GM12872 (cell line): ENCODE measurements around the gene TMEM150C.

Experiments used
- TF ChIP-seq, protein P1 (sequence below): IDR thresholded peaks from 3 replicates; pipeline ENCODE4 v1.5.1; 2011; ENCODE audit warnings: low read depth, mild to moderate bottlenecking, low read length, moderate library complexity; ENCODE audit not compliant: insufficient read depth

The TMEM150C gene

GRCh38 chr4:82447886-82448285, 113.9 kb downstream of the TMEM150C start:
- TF ChIP-seq, protein P1, sequence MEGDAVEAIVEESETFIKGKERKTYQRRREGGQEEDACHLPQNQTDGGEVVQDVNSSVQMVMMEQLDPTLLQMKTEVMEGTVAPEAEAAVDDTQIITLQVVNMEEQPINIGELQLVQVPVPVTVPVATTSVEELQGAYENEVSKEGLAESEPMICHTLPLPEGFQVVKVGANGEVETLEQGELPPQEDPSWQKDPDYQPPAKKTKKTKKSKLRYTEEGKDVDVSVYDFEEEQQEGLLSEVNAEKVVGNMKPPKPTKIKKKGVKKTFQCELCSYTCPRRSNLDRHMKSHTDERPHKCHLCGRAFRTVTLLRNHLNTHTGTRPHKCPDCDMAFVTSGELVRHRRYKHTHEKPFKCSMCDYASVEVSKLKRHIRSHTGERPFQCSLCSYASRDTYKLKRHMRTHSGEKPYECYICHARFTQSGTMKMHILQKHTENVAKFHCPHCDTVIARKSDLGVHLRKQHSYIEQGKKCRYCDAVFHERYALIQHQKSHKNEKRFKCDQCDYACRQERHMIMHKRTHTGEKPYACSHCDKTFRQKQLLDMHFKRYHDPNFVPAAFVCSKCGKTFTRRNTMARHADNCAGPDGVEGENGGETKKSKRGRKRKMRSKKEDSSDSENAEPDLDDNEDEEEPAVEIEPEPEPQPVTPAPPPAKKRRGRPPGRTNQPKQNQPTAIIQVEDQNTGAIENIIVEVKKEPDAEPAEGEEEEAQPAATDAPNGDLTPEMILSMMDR = no peak

GRCh38 chr4:82439088-82439487, 122.7 kb downstream of the TMEM150C start:
- TF ChIP-seq, protein P1 = no peak

DNA sequence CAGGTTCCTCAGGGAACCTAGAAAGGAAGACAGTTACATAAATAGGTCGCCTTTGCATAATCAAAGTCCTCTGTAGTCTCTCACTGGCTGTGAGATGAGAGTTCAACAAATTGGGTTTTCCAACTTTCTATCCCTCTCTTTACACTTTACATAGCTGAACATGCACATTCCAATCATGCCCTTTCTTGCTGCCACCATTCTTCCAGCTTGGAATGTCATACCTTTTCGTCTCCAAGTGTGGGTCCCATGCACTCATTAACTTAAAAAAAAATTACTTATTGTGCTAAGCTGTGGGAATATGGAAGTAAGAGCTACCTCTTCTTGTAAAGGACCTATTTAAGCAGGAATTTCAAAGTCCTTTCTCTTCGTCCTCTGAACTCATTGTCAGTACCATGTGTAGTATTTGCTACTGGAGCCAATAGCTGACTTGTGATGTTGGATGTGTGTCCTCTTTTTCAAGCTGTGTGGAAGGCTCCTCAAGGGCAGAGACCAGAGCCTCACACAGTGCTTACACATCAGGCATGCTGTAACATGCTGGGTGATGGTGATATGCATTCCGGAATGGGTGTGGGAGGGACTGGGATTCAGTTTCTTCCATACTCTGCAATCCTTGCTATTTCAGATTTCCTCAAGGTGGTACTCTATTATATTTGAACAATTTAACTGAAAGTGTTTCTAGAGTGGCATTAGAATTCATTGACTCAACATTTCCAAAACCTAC, 124.3 kb downstream of the TMEM150C start:
- TF ChIP-seq, protein P1 = no peak

- TF ChIP-seq, protein P1 = no peak
These were observed 125.0 kb downstream of the TMEM150C start for GRCh38 chr4:82436780-82437179.

DNA sequence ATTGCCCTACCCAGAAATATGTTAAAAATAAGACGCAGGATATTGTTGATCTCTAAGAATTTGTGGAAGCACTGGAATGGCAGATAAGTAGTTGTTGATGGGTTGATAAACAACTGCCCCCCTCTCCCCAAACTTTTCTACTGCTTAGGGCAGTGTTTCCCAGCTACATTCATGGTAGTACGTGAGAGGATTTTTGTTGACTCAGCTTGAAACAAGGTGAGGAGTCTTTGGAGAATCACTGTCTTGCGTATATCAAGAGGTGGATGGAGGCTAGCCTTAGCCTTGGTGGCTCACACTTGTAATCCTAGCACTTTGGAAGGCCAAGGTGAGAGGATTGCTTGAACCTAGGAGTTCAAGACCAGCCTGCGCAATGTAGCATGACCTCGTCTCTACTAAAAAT, 125.7 kb downstream of the TMEM150C start:
- TF ChIP-seq, protein P1 = no peak

DNA sequence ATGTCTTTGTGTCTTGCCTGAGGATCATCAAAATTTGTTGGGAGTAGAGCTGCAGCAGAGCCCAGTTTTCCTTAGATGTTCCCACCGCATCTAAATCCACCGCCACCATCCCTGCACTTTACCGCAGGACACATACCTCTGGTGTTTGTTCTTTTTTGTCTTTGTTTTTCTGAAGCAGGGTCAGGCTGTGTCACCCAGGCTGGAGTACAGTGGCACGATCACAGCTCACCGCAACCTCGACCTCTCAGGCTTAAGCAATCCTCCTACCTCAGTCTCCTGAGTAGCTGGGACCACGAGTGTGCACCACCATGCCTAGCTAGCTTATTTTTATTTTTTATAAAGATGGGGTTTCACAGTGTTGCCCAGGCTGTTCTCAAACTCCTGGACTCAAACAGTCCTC, 126.8 kb downstream of the TMEM150C start:
- TF ChIP-seq, protein P1 = no peak

- TF ChIP-seq, protein P1 = no peak
These were observed 128.0 kb downstream of the TMEM150C start for GRCh38 chr4:82433791-82434190.
